Dendritic cell treated with granulocyte-macrophage colony-stimulating factor and Interleukin-4, amounts not matched to agents 40 ng/mL and 50 ng/mL, for 4 days (primary cell): ENCODE measurements around the gene CCDC92.

ENCODE experiments used
- H3K27ac Mint-ChIP-seq: one replicate; pipeline ENCODE4 v1.8.0; 2022; ENCODE audit warnings: mild to moderate bottlenecking, mixed read lengths
- H3K27me3 Mint-ChIP-seq: one replicate; pipeline ENCODE4 v1.8.0; 2022; ENCODE audit warnings: mild to moderate bottlenecking, mixed read lengths
- H3K36me3 Mint-ChIP-seq: one replicate; pipeline ENCODE4 v1.8.0; 2022; ENCODE audit warnings: low read depth, mixed read lengths
- H3K4me1 Mint-ChIP-seq: one replicate; pipeline ENCODE4 v1.8.0; 2022; ENCODE audit warnings: low read depth, mixed read lengths
- H3K4me3 Mint-ChIP-seq: one replicate; pipeline ENCODE4 v1.8.0; 2022; ENCODE audit warnings: mild to moderate bottlenecking, moderate library complexity, mixed read lengths
- H3K9me3 Mint-ChIP-seq: one replicate; pipeline ENCODE4 v1.8.0; 2022; ENCODE audit warnings: mixed read lengths
- intact Hi-C: fragments of 100-400 bp; cut with micrococcal nuclease; formaldehyde crosslinking; loops from one replicate; pipeline ENCODE4 v1.15.0; 2022

CCDC92 gene, protein sequence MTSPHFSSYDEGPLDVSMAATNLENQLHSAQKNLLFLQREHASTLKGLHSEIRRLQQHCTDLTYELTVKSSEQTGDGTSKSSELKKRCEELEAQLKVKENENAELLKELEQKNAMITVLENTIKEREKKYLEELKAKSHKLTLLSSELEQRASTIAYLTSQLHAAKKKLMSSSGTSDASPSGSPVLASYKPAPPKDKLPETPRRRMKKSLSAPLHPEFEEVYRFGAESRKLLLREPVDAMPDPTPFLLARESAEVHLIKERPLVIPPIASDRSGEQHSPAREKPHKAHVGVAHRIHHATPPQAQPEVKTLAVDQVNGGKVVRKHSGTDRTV

DNA sequence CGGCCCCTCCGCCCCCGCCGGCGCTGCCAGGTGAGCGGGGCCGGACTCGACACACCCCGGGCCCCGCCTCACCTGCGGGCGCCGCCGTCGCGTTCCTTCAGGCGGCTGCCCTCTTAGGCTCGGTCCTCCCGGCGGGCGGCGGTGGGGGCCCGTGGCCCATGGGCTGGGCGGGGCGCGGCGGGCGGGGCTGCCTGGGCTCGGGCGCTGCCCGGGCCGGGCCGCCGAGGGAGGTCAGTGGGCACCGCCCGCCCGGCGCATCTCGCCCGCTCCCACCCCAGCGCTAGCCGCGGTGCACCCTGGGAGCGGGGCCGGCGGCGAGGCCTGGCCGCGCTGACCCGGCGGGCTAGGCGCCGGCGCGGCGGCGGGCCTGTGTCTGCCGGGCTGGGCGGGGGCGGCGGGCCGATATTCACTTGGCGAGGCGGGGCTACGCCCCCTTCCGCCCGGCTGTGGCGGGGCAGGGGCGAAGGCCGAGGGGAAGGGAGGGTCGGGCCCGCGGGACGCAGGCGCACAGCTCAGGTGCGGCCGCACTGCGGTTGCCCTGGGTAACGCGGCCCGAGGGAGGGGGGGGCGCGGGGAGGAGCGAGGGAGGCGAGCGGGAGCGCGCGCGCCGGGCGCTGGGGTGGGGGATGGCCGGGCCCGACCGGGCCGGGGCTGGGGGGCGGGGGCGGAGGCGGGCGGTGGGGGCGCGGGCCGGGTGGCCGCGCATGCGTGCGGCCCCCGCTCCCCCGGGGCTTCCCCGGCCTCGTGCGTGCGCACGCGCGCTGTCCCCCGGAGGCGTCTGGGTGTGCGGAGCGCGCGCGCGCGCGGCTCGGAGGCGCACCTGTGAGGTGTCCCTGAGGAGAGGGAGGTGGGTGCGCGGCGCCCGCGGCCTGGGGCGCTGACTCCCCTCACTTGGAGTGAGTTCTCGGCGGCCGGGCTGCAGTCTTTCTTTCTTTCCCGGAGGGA lies at the start of gene CCDC92, which contains the start of gene ZNF664:
CCDC92 (minus strand) TSS at position 375 of the 945 bp plus-strand sequence. CDS start 28,526 bp downstream, outside the sequence.
ZNF664 (plus strand) TSS at position 759 of the 945 bp plus-strand sequence. CDS start 38,930 bp downstream, outside the sequence.
- H3K27ac Mint-ChIP-seq: peak within 1 kb of the TSS; percentile 70
- H3K27me3 Mint-ChIP-seq: peaks cover 6% of the 10 kb centered on the region
- peaks cover 31% of the 10 kb centered on the region for H3K36me3 Mint-ChIP-seq
- peaks cover 24% of the 10 kb centered on the region for H3K4me1 Mint-ChIP-seq
- intact Hi-C loops: no loop called here
- H3K4me3 Mint-ChIP-seq: peak within 1 kb of the TSS; percentile 83
- no peaks in the 10 kb centered on the region for H3K9me3 Mint-ChIP-seq

- Mint-ChIP-seq H3K27ac (no peak overlapping the region), H3K4me1 (peaks cover 20% of the 10 kb centered on the region), H3K27me3 (peaks cover 3% of the 10 kb centered on the region), H3K36me3 (no peaks in the 10 kb centered on the region), H3K9me3 (no peaks in the 10 kb centered on the region), H3K4me3 (no peak overlapping the region)
- intact Hi-C loops: no loop called here
Measured at GRCh38 chr12:124022161-124022560, 49.5 kb upstream of the CCDC92 start.

DNA sequence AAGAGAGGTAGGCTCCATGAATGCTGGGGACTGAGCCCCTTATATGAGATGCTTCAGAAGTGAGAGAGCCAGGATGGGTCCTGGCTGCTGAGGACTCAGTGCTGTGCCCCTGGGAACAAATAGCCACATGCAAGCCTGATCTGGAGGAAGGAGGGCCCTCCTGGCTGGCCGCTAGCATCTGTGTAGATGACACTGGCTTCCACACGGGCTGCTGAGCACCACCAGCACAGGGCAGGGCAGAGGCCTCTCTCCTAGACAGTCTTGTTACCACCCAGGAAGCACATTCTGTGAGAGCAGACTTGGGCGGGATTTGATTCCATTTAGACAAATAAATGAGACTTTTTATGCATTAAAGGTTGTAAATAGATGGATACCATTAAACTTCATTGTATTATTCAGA lies 48.4 kb upstream of the CCDC92 start:
- Mint-ChIP-seq H3K27me3 (no peaks in the 10 kb centered on the region), H3K4me3 (no peak overlapping the region), H3K27ac (no peak overlapping the region), H3K4me1 (peaks cover 12% of the 10 kb centered on the region), H3K9me3 (no peaks in the 10 kb centered on the region), H3K36me3 (no peaks in the 10 kb centered on the region)
- intact Hi-C loops: no loop called here

- Mint-ChIP-seq H3K4me3 (no peak overlapping the region), H3K4me1 (peaks cover 12% of the 10 kb centered on the region), H3K36me3 (no peaks in the 10 kb centered on the region), H3K27me3 (no peaks in the 10 kb centered on the region), H3K9me3 (no peaks in the 10 kb centered on the region), H3K27ac (no peak overlapping the region)
- intact Hi-C loops: no loop called here
Measured at GRCh38 chr12:124020514-124020949, 47.9 kb upstream of the CCDC92 start.

DNA sequence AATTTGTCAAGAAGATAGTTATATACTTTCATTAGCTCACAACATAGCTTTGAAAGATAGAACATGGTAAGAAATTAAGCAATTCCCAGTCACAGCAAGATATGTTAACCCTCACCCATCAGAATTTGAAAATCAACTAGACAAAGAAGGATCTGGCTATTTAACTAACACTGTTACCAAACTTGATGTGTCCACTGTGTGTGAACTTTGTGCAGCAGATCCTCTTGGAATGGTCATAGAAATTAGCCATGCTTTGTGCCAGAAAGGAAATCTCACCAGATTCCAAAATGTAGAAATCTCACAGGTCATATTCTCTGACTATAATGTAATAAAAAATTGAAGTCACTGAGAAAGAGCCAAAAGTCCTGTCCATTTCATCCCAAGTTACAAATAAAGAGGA lies 46.5 kb upstream of the CCDC92 start:
- Mint-ChIP-seq H3K9me3 (no peaks in the 10 kb centered on the region), H3K27me3 (no peaks in the 10 kb centered on the region), H3K4me1 (peaks cover 3% of the 10 kb centered on the region), H3K4me3 (no peak overlapping the region), H3K36me3 (no peaks in the 10 kb centered on the region), H3K27ac (no peak overlapping the region)
- intact Hi-C loops: no loop called here

DNA sequence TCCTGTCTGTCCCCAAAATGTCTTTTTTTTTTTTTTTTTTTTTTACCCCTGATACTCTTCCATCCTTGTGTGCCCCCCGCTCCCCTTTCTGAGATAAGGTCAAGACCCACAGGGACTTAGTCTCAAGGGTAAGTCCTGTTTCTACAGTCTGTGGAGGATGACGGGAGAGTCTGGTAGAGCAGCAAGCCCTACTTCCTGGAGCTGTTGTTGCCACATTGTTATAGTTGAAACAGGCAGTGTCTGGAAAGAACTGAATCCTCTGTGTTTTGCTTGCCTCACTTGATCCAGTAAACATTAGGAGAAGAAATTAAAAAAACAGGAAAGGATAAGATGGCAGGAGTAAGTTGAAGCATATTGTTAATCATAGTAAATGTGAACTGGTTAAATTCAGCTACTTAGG lies 45.9 kb upstream of the CCDC92 start:
- Mint-ChIP-seq H3K27ac (no peak overlapping the region), H3K4me1 (no peaks in the 10 kb centered on the region), H3K36me3 (peaks cover under 1% of the 10 kb centered on the region), H3K27me3 (no peaks in the 10 kb centered on the region), H3K9me3 (no peaks in the 10 kb centered on the region), H3K4me3 (no peak overlapping the region)
- intact Hi-C loops: no loop called here

GRCh38 chr12:124017064-124017463 lies 44.4 kb upstream of the CCDC92 start:
- intact Hi-C loops: no loop called here
- no peaks in the 10 kb centered on the region for H3K4me1 Mint-ChIP-seq
- no peak overlapping the region for H3K27ac Mint-ChIP-seq
- H3K27me3 Mint-ChIP-seq: no peaks in the 10 kb centered on the region
- H3K36me3 Mint-ChIP-seq: peaks cover 15% of the 10 kb centered on the region
- H3K4me3 Mint-ChIP-seq: no peak overlapping the region
- H3K9me3 Mint-ChIP-seq: no peaks in the 10 kb centered on the region

DNA sequence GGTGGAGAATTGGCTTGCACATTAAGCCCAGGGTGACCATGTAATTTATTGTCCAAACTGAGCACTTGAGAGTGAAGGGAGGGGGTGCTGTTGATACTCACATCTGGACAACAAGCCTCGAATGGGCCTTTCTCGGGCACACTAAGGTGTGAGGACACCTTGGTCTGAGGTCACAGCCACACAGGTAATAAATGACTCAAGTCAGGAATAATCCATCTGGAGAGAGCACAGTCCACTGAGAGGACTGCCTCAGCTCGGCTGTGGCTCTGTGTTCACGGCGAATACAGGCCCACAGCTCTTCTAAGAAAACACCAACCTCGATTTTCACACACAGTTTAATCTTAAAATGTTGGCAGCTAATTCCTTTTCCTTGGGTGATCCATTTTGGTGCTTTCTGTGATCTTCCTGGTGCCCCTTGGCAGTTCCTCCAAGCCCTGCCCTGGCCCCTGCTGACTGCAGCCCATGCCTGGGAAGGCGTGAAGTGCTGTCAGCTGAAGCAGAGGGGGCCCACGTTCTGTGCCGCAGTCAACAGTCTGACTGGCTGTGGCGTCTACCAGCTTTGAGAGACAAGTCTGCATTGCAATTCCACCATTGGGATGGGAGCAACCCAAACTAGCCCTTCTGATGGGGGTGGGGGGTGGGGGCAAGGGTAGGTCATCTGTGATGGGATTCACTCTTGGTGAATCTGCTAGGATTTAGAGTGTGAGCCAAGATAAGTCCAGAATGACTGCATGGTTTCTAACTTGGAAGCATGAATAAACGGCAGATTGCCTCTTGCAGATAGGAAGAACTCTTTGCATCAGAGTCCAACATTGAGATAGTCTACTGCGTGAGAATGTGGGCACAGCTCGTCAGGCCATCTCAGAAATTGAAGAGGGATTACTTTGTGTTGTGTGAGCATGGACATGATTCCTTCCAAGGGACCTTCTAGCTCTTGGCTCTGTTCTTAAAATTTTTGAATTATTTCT lies 43.1 kb upstream of the CCDC92 start:
- no peak overlapping the region for H3K4me3 Mint-ChIP-seq
- peaks cover 28% of the 10 kb centered on the region for H3K36me3 Mint-ChIP-seq
- H3K27me3 Mint-ChIP-seq: no peaks in the 10 kb centered on the region
- no peaks in the 10 kb centered on the region for H3K4me1 Mint-ChIP-seq
- no peaks in the 10 kb centered on the region for H3K9me3 Mint-ChIP-seq
- intact Hi-C loops: no loop called here
- H3K27ac Mint-ChIP-seq: no peak overlapping the region

DNA sequence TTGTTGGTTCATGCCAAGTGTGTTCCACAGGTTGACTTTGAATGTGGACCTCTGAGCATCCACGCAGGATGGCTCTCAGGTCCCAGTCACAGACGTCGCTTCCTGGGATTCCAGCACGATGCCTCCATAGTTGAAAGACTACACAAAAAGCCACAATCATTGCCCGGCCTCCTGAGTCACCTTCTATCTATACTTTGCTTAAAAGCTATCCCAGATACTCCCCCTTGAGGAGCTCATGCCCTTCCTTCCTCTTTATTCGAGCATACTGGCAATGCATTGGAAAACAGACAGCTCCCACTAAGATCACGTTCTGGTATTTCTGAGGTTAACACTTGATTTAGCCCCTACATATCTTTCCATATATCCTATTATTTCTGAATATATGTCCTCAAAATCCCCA lies 40.4 kb upstream of the CCDC92 start:
- H3K36me3 Mint-ChIP-seq: peaks cover 33% of the 10 kb centered on the region
- H3K27ac Mint-ChIP-seq: no peak overlapping the region
- intact Hi-C loops: no loop called here
- no peaks in the 10 kb centered on the region for H3K27me3 Mint-ChIP-seq
- H3K9me3 Mint-ChIP-seq: no peaks in the 10 kb centered on the region
- H3K4me3 Mint-ChIP-seq: no peak overlapping the region
- peaks cover 4% of the 10 kb centered on the region for H3K4me1 Mint-ChIP-seq

- Mint-ChIP-seq H3K27me3 (no peaks in the 10 kb centered on the region), H3K36me3 (peaks cover 42% of the 10 kb centered on the region), H3K27ac (no peak overlapping the region), H3K4me3 (no peak overlapping the region), H3K9me3 (no peaks in the 10 kb centered on the region), H3K4me1 (peaks cover 19% of the 10 kb centered on the region)
- intact Hi-C loops: no loop called here
Measured at GRCh38 chr12:124011435-124012115, 38.9 kb upstream of the CCDC92 start.

DNA sequence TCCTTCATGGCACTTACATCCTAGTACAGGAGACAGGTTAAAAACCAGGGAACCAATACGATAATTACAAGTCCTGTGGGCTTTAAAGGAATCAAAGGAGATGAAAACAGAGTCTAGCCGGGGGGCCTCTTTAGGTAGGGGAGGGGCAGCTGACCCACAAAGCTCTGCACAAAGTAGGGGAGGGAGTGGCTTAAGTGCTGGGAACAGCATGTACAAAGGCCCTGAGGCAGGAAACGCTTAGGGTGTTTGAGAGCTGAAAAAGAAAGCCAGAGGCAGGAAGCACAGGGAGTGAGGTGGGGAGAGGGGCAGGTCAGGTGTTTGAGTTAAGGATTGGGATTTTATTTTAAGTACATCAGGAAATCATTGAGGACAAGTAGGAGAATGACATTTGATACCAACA lies 38.1 kb upstream of the CCDC92 start:
- intact Hi-C loops: no loop called here
- H3K9me3 Mint-ChIP-seq: no peaks in the 10 kb centered on the region
- H3K4me1 Mint-ChIP-seq: peaks cover 27% of the 10 kb centered on the region
- peaks cover 42% of the 10 kb centered on the region for H3K36me3 Mint-ChIP-seq
- H3K27ac Mint-ChIP-seq: no peak overlapping the region
- H3K4me3 Mint-ChIP-seq: no peak overlapping the region
- no peaks in the 10 kb centered on the region for H3K27me3 Mint-ChIP-seq

GRCh38 chr12:124009781-124010180 lies 37.1 kb upstream of the CCDC92 start:
- Mint-ChIP-seq H3K4me1 (peaks cover 30% of the 10 kb centered on the region), H3K4me3 (no peak overlapping the region), H3K36me3 (peaks cover 42% of the 10 kb centered on the region), H3K9me3 (no peaks in the 10 kb centered on the region), H3K27ac (no peak overlapping the region), H3K27me3 (no peaks in the 10 kb centered on the region)
- intact Hi-C loops: no loop called here

- Mint-ChIP-seq H3K27me3 (no peaks in the 10 kb centered on the region), H3K4me3 (no peak overlapping the region), H3K9me3 (no peaks in the 10 kb centered on the region), H3K36me3 (peaks cover 42% of the 10 kb centered on the region), H3K4me1 (peaks cover 30% of the 10 kb centered on the region), H3K27ac (no peak overlapping the region)
- intact Hi-C loops: no loop called here
Measured at GRCh38 chr12:124008595-124008994, 36.0 kb upstream of the CCDC92 start.
